ENCODE results near the gene ADAM12. TPM values are rescaled to one million over a fixed set of nuclear protein-coding genes. Genes with fewer than 3 reads are reported as not detected.

Gene ADAM12
- total RNA-seq, 3 donors from 2014 or later (not counting 1 experiment from before 2014, with no cell fraction given) = 1.6 to 1.9 (median 1.8) TPM

DNA sequence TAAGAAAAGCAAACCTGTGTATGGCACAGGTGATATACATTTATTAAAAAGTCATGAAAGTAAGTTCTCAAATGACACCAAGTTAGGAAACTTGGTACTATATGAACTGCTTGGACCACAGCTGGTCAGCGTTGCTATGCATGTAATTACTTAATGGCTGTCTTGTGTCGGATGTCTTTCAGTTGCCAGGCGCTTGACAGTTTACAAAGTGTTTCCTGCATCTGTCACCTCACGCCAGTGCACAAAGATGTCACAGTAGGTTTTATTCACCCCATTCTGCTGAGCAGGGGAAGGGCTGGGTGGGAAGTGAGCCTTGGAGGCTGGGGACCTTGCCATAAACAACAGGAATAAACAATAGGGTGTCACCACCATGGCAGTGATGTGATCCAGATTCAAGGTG lies 35.8 kb downstream of the ADAM12 start:
- TF ChIP-seq, protein P1, sequence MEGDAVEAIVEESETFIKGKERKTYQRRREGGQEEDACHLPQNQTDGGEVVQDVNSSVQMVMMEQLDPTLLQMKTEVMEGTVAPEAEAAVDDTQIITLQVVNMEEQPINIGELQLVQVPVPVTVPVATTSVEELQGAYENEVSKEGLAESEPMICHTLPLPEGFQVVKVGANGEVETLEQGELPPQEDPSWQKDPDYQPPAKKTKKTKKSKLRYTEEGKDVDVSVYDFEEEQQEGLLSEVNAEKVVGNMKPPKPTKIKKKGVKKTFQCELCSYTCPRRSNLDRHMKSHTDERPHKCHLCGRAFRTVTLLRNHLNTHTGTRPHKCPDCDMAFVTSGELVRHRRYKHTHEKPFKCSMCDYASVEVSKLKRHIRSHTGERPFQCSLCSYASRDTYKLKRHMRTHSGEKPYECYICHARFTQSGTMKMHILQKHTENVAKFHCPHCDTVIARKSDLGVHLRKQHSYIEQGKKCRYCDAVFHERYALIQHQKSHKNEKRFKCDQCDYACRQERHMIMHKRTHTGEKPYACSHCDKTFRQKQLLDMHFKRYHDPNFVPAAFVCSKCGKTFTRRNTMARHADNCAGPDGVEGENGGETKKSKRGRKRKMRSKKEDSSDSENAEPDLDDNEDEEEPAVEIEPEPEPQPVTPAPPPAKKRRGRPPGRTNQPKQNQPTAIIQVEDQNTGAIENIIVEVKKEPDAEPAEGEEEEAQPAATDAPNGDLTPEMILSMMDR (IDR thresholded peaks at IDR 0.05) = no peak
- intact Hi-C loops (cut with micrococcal nuclease) = no loop called here
- 80% methylated on average over 4 of the region's 4 CpGs for WGBS (ENCODE audit: insufficient coverage)

DNA sequence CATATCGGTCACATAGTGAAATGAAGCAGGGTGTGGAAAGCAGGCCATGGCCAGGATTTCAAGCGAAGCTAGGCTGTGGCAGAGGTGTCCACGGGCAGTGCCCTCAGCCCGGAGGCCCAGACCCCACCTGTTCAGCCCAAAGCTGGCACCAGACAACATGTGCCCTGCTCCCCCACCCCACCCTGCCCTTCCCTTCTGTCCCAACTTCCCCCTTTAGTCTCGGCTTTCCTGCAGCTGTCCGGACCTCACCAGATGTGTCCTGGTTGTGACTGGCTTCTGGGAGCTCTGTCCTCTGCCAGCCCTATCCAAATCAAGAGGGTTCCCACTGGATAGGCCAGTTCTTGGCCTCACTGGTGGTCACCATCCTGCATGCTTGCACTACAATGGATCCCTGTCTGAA lies 37.3 kb downstream of the ADAM12 start:
- Histone ChIP-seq H3K9me3 (ENCODE audit: control insufficient read depth, insufficient read depth, low read length) (peaks cover 6% of the 10 kb centered on the region), H3K27ac (ENCODE audit: low read length) (no peak overlapping the region), H3K4me1 (ENCODE audit: control insufficient read depth, insufficient read depth, low read length) (no peaks in the 10 kb centered on the region), H3K27me3 (ENCODE audit: control insufficient read depth, insufficient read depth, low read length) (no peaks in the 10 kb centered on the region), H3K4me3 (ENCODE audit: low read length) (no peak overlapping the region), H3K36me3 (ENCODE audit: control insufficient read depth, insufficient read depth, low read length) (no peaks in the 10 kb centered on the region)
- Mint-ChIP-seq H3K9me3 (no peaks in the 10 kb centered on the region), H3K27me3 (ENCODE audit: low read depth in 2 of 2) (peaks cover 5 to 6% of the 10 kb centered on the region in 2 donors), H3K27ac (no peak overlapping the region), H3K4me3 (no peak overlapping the region), H3K36me3 (peaks cover 2% of the 10 kb centered on the region), H3K4me1 (no peaks in the 10 kb centered on the region)
- DNase-seq (no peak), ATAC-seq (no peak)
- 57% methylated on average over 6 of the region's 6 CpGs for WGBS (ENCODE audit: insufficient coverage)
- intact Hi-C loops (cut with micrococcal nuclease) = no loop called here
- TF ChIP-seq, protein P1 (IDR thresholded peaks at IDR 0.05) = no peak

More for the DNA sequence above, 35.8 kb downstream of the ADAM12 start:
- Mint-ChIP-seq H3K9me3 (peaks cover 7 to 10% of the 10 kb centered on the region in 2 donors), H3K27ac (no peak overlapping the region), H3K4me1 (no peaks in the 10 kb centered on the region), H3K4me3 (no peak overlapping the region), H3K36me3 (peaks cover 17% of the 10 kb centered on the region), H3K27me3 (ENCODE audit: low read depth in 2 of 2) (peaks cover 5 to 15% of the 10 kb centered on the region in 2 donors)
- Histone ChIP-seq H3K4me3 (ENCODE audit: low read length) (no peak overlapping the region), H3K27ac (ENCODE audit: low read length) (no peak overlapping the region), H3K27me3 (ENCODE audit: control insufficient read depth, insufficient read depth, low read length) (no peaks in the 10 kb centered on the region), H3K9me3 (ENCODE audit: control insufficient read depth, insufficient read depth, low read length) (peaks cover 6% of the 10 kb centered on the region), H3K36me3 (ENCODE audit: control insufficient read depth, insufficient read depth, low read length) (no peaks in the 10 kb centered on the region), H3K4me1 (ENCODE audit: control insufficient read depth, insufficient read depth, low read length) (no peaks in the 10 kb centered on the region)
- ATAC-seq = no peak
- no peak for DNase-seq

DNA sequence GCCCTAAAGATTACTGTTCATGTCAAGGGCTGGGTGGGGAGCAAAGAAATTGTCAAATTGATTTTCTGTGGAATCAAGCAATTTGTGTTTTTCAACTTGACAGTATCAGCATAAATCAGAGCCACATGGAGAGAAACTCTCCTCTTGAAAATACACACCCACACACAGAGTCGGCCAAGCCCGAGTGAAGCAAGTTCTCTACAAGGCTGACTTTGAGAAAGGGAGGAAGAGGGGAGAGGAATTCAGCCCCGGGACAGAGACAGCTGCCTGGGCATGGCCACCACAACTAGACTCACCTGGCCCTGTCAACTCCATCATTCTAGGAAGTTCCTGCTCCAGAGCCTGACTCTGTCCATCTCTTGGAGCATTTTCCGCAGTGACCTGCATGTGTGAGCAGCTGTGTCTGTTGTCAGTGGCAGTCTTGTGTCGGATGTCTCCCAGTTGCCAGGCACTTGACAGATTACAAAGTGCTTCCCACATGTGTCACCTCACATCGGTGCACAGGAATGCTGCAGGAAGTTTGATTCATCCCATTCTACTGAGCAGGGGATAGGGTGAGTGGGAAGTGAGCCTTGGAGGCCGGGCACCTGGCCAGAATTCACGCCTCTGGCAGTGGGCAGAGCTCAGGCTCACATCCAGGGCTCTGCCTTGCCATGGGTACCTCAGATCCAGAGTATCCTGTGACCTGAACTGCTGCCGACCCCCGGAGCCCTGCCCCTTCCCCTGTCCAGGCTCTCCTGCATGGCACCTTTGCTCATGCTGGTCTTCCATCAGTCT lies 37.9 kb downstream of the ADAM12 start:
- H3K27me3 ChIP-seq (ENCODE audit: control insufficient read depth, insufficient read depth, low read length) = no peaks in the 10 kb centered on the region
- H3K4me3 Mint-ChIP-seq = no peak overlapping the region
- H3K4me1 Mint-ChIP-seq = no peaks in the 10 kb centered on the region
- H3K27me3 Mint-ChIP-seq (ENCODE audit: low read depth in 2 of 2) = peaks cover 6 to 9% of the 10 kb centered on the region in 2 donors
- no peak overlapping the region for H3K27ac ChIP-seq (ENCODE audit: low read length)
- no peaks in the 10 kb centered on the region for H3K9me3 ChIP-seq (ENCODE audit: control insufficient read depth, insufficient read depth, low read length)
- H3K36me3 Mint-ChIP-seq = no peaks in the 10 kb centered on the region
- DNase-seq (no peak), ATAC-seq (no peak)
- H3K4me1 ChIP-seq (ENCODE audit: control insufficient read depth, insufficient read depth, low read length) = no peaks in the 10 kb centered on the region
- WGBS (ENCODE audit: insufficient coverage) = 68% methylated on average over 9 of the region's 10 CpGs
- intact Hi-C loops (cut with micrococcal nuclease) = no loop called here
- no peaks in the 10 kb centered on the region for H3K36me3 ChIP-seq (ENCODE audit: control insufficient read depth, insufficient read depth, low read length)
- no peak overlapping the region for H3K4me3 ChIP-seq (ENCODE audit: low read length)
- H3K27ac Mint-ChIP-seq = no peak overlapping the region
- H3K9me3 Mint-ChIP-seq = no peaks in the 10 kb centered on the region
- TF ChIP-seq, protein P1 (IDR thresholded peaks at IDR 0.05) = no peak

DNA sequence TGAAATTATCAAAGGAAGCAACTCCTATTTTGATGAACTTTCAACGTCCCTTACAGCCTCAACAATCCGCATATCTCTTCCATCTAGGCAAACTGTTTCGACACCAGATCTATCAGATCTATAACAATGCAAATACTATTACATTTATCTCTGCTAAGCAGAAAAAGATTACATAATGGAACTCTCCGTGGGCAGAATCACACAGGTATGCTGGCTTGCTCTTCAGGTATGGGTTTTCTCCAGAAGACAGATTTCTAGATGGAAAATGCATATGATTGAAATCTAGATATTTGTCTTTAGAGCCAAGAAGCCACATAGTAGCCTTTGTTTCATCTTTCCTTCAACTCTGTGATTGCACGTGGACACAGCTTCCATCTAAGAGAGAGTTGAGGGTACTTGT lies 38.6 kb downstream of the ADAM12 start:
- no peaks in the 10 kb centered on the region for H3K4me1 Mint-ChIP-seq
- peaks cover 6 to 9% of the 10 kb centered on the region in 2 donors for H3K27me3 Mint-ChIP-seq (ENCODE audit: low read depth in 2 of 2)
- no peak overlapping the region for H3K4me3 Mint-ChIP-seq
- no peaks in the 10 kb centered on the region for H3K36me3 Mint-ChIP-seq
- ATAC-seq (no peak), DNase-seq (no peak)
- TF ChIP-seq, protein P1 (IDR thresholded peaks at IDR 0.05) = no peak
- Histone ChIP-seq H3K9me3 (ENCODE audit: control insufficient read depth, insufficient read depth, low read length) (no peaks in the 10 kb centered on the region), H3K27me3 (ENCODE audit: control insufficient read depth, insufficient read depth, low read length) (no peaks in the 10 kb centered on the region), H3K4me1 (ENCODE audit: control insufficient read depth, insufficient read depth, low read length) (no peaks in the 10 kb centered on the region), H3K36me3 (ENCODE audit: control insufficient read depth, insufficient read depth, low read length) (no peaks in the 10 kb centered on the region), H3K4me3 (ENCODE audit: low read length) (no peak overlapping the region), H3K27ac (ENCODE audit: low read length) (no peak overlapping the region)
- no peak overlapping the region for H3K27ac Mint-ChIP-seq
- intact Hi-C loops (cut with micrococcal nuclease) = no loop called here
- H3K9me3 Mint-ChIP-seq = no peaks in the 10 kb centered on the region
- WGBS (ENCODE audit: insufficient coverage) = 90% methylated on average over 5 of the region's 5 CpGs
